ENCODE data around the gene NOP10.

The NOP10 gene

GRCh38 chr15:34327906-34328305 is 15.0 kb downstream of the NOP10 start:
- no peaks in the 10 kb centered on the region for H3K27me3 ChIP-seq (ENCODE audit: insufficient read depth, low read length)
- no peak overlapping the region for H2AFZ ChIP-seq (ENCODE audit: low read length)
- no peak overlapping the region for H3K9ac ChIP-seq (ENCODE audit: low read length)
- no peak for TF ChIP-seq CTCF (IDR thresholded peaks at IDR 0.05; ENCODE audit: low read length)
- no peak for TF ChIP-seq EZH2 (IDR thresholded peaks at IDR 0.05; ENCODE audit: borderline replicate concordance, low read length)
- H3K4me2 ChIP-seq (ENCODE audit: low read length): no peak overlapping the region
- H3K4me1 ChIP-seq (ENCODE audit: insufficient read depth, low read length, severe bottlenecking): no peaks in the 10 kb centered on the region
- H3K27ac ChIP-seq (ENCODE audit: low read depth, low read length, poor library complexity, severe bottlenecking): no peak overlapping the region
- H4K20me1 ChIP-seq (ENCODE audit: insufficient read depth, low read length): no peaks in the 10 kb centered on the region
- H3K36me3 ChIP-seq (ENCODE audit: insufficient read depth, low read length): no peaks in the 10 kb centered on the region
- H3K4me3 ChIP-seq (ENCODE audit: low read depth, low read length, poor library complexity, severe bottlenecking): no peak overlapping the region
- H3K79me2 ChIP-seq (ENCODE audit: insufficient read depth, low read length): no peaks in the 10 kb centered on the region
- no peaks in the 10 kb centered on the region for H3F3A ChIP-seq (ENCODE audit: insufficient read depth, low read length)
- no peaks in the 10 kb centered on the region for H3K9me2 ChIP-seq (ENCODE audit: low read depth, low read length)
- H3K9me3 ChIP-seq (ENCODE audit: low read length): no peaks in the 10 kb centered on the region

GRCh38 chr15:34325368-34325767 is 17.6 kb downstream of the NOP10 start:
- H3F3A ChIP-seq (ENCODE audit: insufficient read depth, low read length): no peaks in the 10 kb centered on the region
- H3K4me3 ChIP-seq (ENCODE audit: low read depth, low read length, poor library complexity, severe bottlenecking): no peak overlapping the region
- H3K36me3 ChIP-seq (ENCODE audit: insufficient read depth, low read length): no peaks in the 10 kb centered on the region
- no peaks in the 10 kb centered on the region for H3K9me2 ChIP-seq (ENCODE audit: low read depth, low read length)
- H3K27ac ChIP-seq (ENCODE audit: low read depth, low read length, poor library complexity, severe bottlenecking): no peak overlapping the region
- no peaks in the 10 kb centered on the region for H3K27me3 ChIP-seq (ENCODE audit: insufficient read depth, low read length)
- H3K4me1 ChIP-seq (ENCODE audit: insufficient read depth, low read length, severe bottlenecking): no peaks in the 10 kb centered on the region
- no peak for TF ChIP-seq EZH2 (IDR thresholded peaks at IDR 0.05; ENCODE audit: borderline replicate concordance, low read length)
- no peak for TF ChIP-seq CTCF (IDR thresholded peaks at IDR 0.05; ENCODE audit: low read length)
- no peak overlapping the region for H2AFZ ChIP-seq (ENCODE audit: low read length)
- no peaks in the 10 kb centered on the region for H4K20me1 ChIP-seq (ENCODE audit: insufficient read depth, low read length)
- H3K4me2 ChIP-seq (ENCODE audit: low read length): no peak overlapping the region
- H3K9me3 ChIP-seq (ENCODE audit: low read length): no peaks in the 10 kb centered on the region
- H3K9ac ChIP-seq (ENCODE audit: low read length): no peak overlapping the region
- H3K79me2 ChIP-seq (ENCODE audit: insufficient read depth, low read length): no peaks in the 10 kb centered on the region

DNA sequence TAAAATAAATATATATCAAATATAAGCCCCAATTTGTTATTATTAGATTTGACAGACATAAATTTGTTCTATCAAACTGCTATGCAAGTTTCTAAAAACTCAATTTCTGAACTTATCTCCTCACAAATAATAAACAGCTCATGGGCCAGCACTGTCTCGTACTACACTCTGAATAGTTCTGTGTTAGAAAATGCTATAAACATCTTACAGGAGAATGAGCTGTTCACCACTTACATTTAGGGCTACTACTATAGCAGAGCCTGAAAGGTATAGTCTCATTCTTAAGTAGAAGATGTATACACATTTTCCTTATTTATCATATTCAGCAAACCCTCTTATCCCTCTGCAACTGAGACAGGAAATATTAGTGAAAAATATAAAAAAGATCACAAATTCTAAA is 18.0 kb downstream of the NOP10 start:
- Histone ChIP-seq H3K4me2 (ENCODE audit: low read length) (no peak overlapping the region), H2AFZ (ENCODE audit: low read length) (no peak overlapping the region), H3K27ac (ENCODE audit: low read depth, low read length, poor library complexity, severe bottlenecking) (no peak overlapping the region), H3K4me3 (ENCODE audit: low read depth, low read length, poor library complexity, severe bottlenecking) (no peak overlapping the region), H3K79me2 (ENCODE audit: insufficient read depth, low read length) (no peaks in the 10 kb centered on the region), H3K9me3 (ENCODE audit: low read length) (no peaks in the 10 kb centered on the region), H3K4me1 (ENCODE audit: insufficient read depth, low read length, severe bottlenecking) (no peaks in the 10 kb centered on the region), H3K9ac (ENCODE audit: low read length) (no peak overlapping the region), H3K9me2 (ENCODE audit: low read depth, low read length) (no peaks in the 10 kb centered on the region), H3K27me3 (ENCODE audit: insufficient read depth, low read length) (no peaks in the 10 kb centered on the region), H4K20me1 (ENCODE audit: insufficient read depth, low read length) (no peaks in the 10 kb centered on the region), H3F3A (ENCODE audit: insufficient read depth, low read length) (no peaks in the 10 kb centered on the region), H3K36me3 (ENCODE audit: insufficient read depth, low read length) (no peaks in the 10 kb centered on the region)
- TF ChIP-seq EZH2 (IDR thresholded peaks at IDR 0.05; ENCODE audit: borderline replicate concordance, low read length) (no peak), CTCF (IDR thresholded peaks at IDR 0.05; ENCODE audit: low read length) (no peak)
